Psoas muscle (tissue), 8 donors: ENCODE results near the gene BET1L. TPM values are rescaled to one million over a fixed set of nuclear protein-coding genes. Genes with fewer than 3 reads are reported as not detected.
"Not testable (repeated sequence)": the region's sequence is repeated elsewhere in the genome, so short reads cannot be mapped to it uniquely, and the experiment has no call there.

ENCODE experiments used
- ATAC-seq, 4 donors: fragments of 200-7000 bp; cut with Tn5 transposase; one replicate each; pipeline ENCODE4 v1.9.1; 2020; ENCODE audit warnings: moderate library complexity in 3 of 4, mild to moderate bottlenecking in 2 of 4
- DNase-seq, 2 donors: peaks; one replicate each; pipeline ENCODE4 v3.0.0-alpha.2; 2020
- H3K27ac ChIP-seq: fragments of 200-600 bp; one replicate; pipeline ENCODE4 v1.8.0; 2022
- H3K27me3 ChIP-seq, 3 donors: fragments of 200-600 bp in 1 of 3; one replicate each; pipeline versions ENCODE4 v1.6.1 to v1.8.0; 2013 to 2022; ENCODE audit warnings: low read length in 2 of 3, mild to moderate bottlenecking in 2 of 3, moderate library complexity in 1 of 3; ENCODE audit not compliant: insufficient read depth in 3 of 3
- H3K36me3 ChIP-seq, 2 donors: fragments of 200-600 bp in 1 of 2; one replicate each; pipeline versions ENCODE4 v1.6.1 to v1.8.0; 2013 to 2022; ENCODE audit warnings: low read depth in 1 of 2, mild to moderate bottlenecking in 1 of 2, moderate library complexity in 1 of 2; ENCODE audit not compliant: insufficient read depth in 1 of 2
- H3K4me1 ChIP-seq: fragments of 200-600 bp; one replicate; pipeline ENCODE4 v1.8.0; 2022
- H3K4me3 ChIP-seq: fragments of 200-600 bp; one replicate; pipeline ENCODE4 v1.8.0; 2022; ENCODE audit warnings: mild to moderate bottlenecking
- H3K9me3 ChIP-seq: fragments of 200-600 bp; one replicate; pipeline ENCODE4 v1.8.0; 2022
- WGBS, 3 donors: extraction: QIAGEN DNeasy Blood & Tissue Kit; methylation state at CpG; one replicate each; pipeline versions ENCODE4 v1.1.6 to v1.1.7; 2013; 5-methylcytosine and 5-hydroxymethylcytosine counted together
- intact Hi-C, 2 donors: fragments of 100-400 bp; cut with DNase I; formaldehyde crosslinking; loops; one replicate each; pipeline versions ENCODE4 v1.11.0 to v1.14.2; 2022
- polyA plus RNA-seq, 3 donors: library from polyadenylated mRNA; stranded (reverse); fragments of 200-250 nt; gene quantifications; one replicate each; pipeline ENCODE4 v1.2.3, GENCODE V29; 2013
- total RNA-seq, 4 donors: library from RNA; stranded (reverse); fragmentation: NEBNext Ultra II Directional in 2 of 4; extraction: Animal tissue kit (Norgen Biotek cat#: 25700) in 2 of 4; gene quantifications; one replicate each; pipeline versions ENCODE4 v1.2.1 to v1.2.4, GENCODE V29; 2021 to 2023
- TF ChIP-seq, protein P1 (sequence below): fragments of 200-600 bp; IDR thresholded peaks from one replicate; pipeline ENCODE4 v1.8.0; 2022; ENCODE audit warnings: antibody characterized with exemption
- donor health status: healthy with polysubstance abuse.
- donor health status: DM: no; HTN: no; CAD: no; lungs with moderate emphysema.
- donor health status: Bipolar disorder and iron deficiency.
- donor health status: healthy.
- donor health status: DM: yes; HTN: yes; CAD: no.
- donor health status: DM: no; HTN: no; CAD: no.
- donor health status: DM: no; HTN: no; CAD: no.
- donor health status: DM: yes; HTN: yes; CAD: no.

Gene BET1L
- total and polyA plus RNA-seq, 7 donors = 11.8 to 27.7 (median 19.6) TPM

GRCh38 chr11:191490-192478 is 15.4 kb downstream of the BET1L start:
- H3K36me3 ChIP-seq, H3K4me1 ChIP-seq, intact Hi-C loops, H3K4me3 ChIP-seq, H3K27ac ChIP-seq, H3K27me3 ChIP-seq, H3K9me3 ChIP-seq: not testable (repeated sequence)
- DNase-seq = peak; percentile 51 to 60
- ATAC-seq = peak; percentile 64 to 82 (median 76)
- TF ChIP-seq, protein P1, sequence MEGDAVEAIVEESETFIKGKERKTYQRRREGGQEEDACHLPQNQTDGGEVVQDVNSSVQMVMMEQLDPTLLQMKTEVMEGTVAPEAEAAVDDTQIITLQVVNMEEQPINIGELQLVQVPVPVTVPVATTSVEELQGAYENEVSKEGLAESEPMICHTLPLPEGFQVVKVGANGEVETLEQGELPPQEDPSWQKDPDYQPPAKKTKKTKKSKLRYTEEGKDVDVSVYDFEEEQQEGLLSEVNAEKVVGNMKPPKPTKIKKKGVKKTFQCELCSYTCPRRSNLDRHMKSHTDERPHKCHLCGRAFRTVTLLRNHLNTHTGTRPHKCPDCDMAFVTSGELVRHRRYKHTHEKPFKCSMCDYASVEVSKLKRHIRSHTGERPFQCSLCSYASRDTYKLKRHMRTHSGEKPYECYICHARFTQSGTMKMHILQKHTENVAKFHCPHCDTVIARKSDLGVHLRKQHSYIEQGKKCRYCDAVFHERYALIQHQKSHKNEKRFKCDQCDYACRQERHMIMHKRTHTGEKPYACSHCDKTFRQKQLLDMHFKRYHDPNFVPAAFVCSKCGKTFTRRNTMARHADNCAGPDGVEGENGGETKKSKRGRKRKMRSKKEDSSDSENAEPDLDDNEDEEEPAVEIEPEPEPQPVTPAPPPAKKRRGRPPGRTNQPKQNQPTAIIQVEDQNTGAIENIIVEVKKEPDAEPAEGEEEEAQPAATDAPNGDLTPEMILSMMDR = peak; percentile 44
- 39 to 71% (median 65%) methylated on average over 4 to 7 of the region's 8 CpGs for WGBS, 3 donors

- H3K27ac ChIP-seq, ATAC-seq, H3K9me3 ChIP-seq, H3K4me1 ChIP-seq, H3K36me3 ChIP-seq, DNase-seq, H3K27me3 ChIP-seq, intact Hi-C loops, H3K4me3 ChIP-seq: not testable (repeated sequence)
- 73 to 77% (median 74%) methylated on average over 5 of the region's 5 CpGs for WGBS, 3 donors
Observed at GRCh38 chr11:190546-190945, 16.7 kb downstream of the BET1L start.

DNA sequence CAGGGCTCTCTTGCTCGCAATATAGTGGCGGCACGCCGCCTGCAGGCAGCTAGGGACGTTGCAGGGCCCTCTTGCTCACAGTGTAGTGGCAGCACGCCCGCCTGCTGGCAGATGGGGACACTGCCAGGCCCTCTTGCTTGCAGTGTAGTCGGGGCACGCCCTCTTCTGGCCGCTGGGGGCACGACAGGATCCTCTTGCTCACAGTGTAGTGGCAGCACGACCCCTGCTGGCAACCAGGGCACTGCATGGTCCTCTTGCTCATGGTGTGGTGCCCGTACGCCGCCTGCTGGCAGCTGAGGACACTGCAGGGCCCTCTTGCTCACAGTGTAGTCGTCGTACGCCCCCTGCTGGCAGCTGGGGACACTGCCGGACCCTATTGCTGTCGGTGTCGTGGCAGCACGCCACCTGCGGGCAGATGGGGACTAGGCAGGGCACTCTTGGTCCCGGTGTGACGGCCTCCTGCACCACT is 17.3 kb downstream of the BET1L start:
- 57 to 74% (median 57%) methylated on average over 4 to 10 of the region's 25 CpGs for WGBS, 3 donors
- H3K36me3 ChIP-seq, H3K27me3 ChIP-seq, H3K9me3 ChIP-seq, intact Hi-C loops, H3K4me1 ChIP-seq, H3K4me3 ChIP-seq, H3K27ac ChIP-seq: not testable (repeated sequence)
- ATAC-seq (peak in 3 of 4 donors; percentile 78 to 83 (median 79)), DNase-seq (peak; percentile 51 to 67)

GRCh38 chr11:189200-189783 is 17.9 kb downstream of the BET1L start:
- H3K4me3 ChIP-seq, H3K27me3 ChIP-seq, H3K27ac ChIP-seq, H3K4me1 ChIP-seq, H3K9me3 ChIP-seq, H3K36me3 ChIP-seq, intact Hi-C loops: not testable (repeated sequence)
- ATAC-seq (peak; percentile 39 to 57 (median 46)), DNase-seq (peak in 1 of 2 donors; percentile 17)
- 79 to 80% (median 79%) methylated on average over 34 to 40 of the region's 55 CpGs for WGBS, 3 donors

GRCh38 chr11:180242-180641 is 27.0 kb downstream of the BET1L start:
- WGBS, 3 donors = 0% methylated on average over 1 of the region's 13 CpGs; no CpG with 5 or more reads in 1 of the 3 donors
- H3K36me3 ChIP-seq, DNase-seq, intact Hi-C loops, ATAC-seq, H3K4me3 ChIP-seq, H3K27ac ChIP-seq, H3K9me3 ChIP-seq, H3K4me1 ChIP-seq, H3K27me3 ChIP-seq: not testable (repeated sequence)
- TF ChIP-seq, protein P1 = peak; percentile 35

Other genes with a start within 250 kb of the BET1L start
- not detected for gene SCGB1C1, start 14.3 kb downstream of the BET1L start, total RNA-seq
- not detected for gene SCGB1C1, start 14.3 kb downstream of the BET1L start, polyA plus RNA-seq
- gene RIC8A, start 309 bp upstream of the BET1L start, total RNA-seq = 10 to 100 TPM; 34.4 to 54.8 (median 37.9) TPM
- gene RIC8A, start 309 bp upstream of the BET1L start, polyA plus RNA-seq = 10 to 100 TPM; 30.2 to 66.9 (median 57.8) TPM
- gene SIRT3, start 28.9 kb upstream of the BET1L start, total RNA-seq = 10 to 100 TPM; 15.0 to 23.2 (median 16.7) TPM
- 10 to 100 TPM; 10.4 to 14.7 (median 12.3) TPM for gene SIRT3, start 28.9 kb upstream of the BET1L start, polyA plus RNA-seq
- gene PSMD13, start 29.6 kb upstream of the BET1L start, total RNA-seq = 100 to 1,000 TPM; 108 to 190 (median 149) TPM
- gene PSMD13, start 29.6 kb upstream of the BET1L start, polyA plus RNA-seq = 100 to 1,000 TPM; 171 to 265 (median 258) TPM
- under 1 TPM in 2 of 4 donors, not detected in 2; 0.10 to 0.17 TPM for gene NLRP6, start 71.0 kb upstream of the BET1L start, total RNA-seq
- gene NLRP6, start 71.0 kb upstream of the BET1L start, polyA plus RNA-seq = under 1 TPM in 2 of 3 donors, not detected in 1; 0.03 to 0.04 TPM
- gene PGGHG, start 81.7 kb upstream of the BET1L start, total RNA-seq = 1 to 10 TPM; 2.9 to 5.1 (median 3.9) TPM
- 1 to 10 TPM; 2.7 to 8.6 (median 4.0) TPM for gene PGGHG, start 81.7 kb upstream of the BET1L start, polyA plus RNA-seq
- gene IFITM5, start 92.1 kb upstream of the BET1L start, total RNA-seq = not detected
- gene IFITM5, start 92.1 kb upstream of the BET1L start, polyA plus RNA-seq = not detected
- 100 to 1,000 TPM; 131 to 161 (median 136) TPM for gene IFITM2, start 100.4 kb upstream of the BET1L start, total RNA-seq
- gene IFITM2, start 100.4 kb upstream of the BET1L start, polyA plus RNA-seq = 100 to 1,000 TPM; 109 to 371 (median 181) TPM
- 100 to 1,000 TPM in 1 of 4 donors, 10 to 100 TPM in 3; 44.0 to 105 (median 71.3) TPM for gene IFITM1, start 106.6 kb upstream of the BET1L start, total RNA-seq
- 100 to 1,000 TPM in 1 of 3 donors, 10 to 100 TPM in 2; 39.7 to 107 (median 69.7) TPM for gene IFITM1, start 106.6 kb upstream of the BET1L start, polyA plus RNA-seq
- 100 to 1,000 TPM; 136 to 234 (median 202) TPM for gene IFITM3, start 113.5 kb upstream of the BET1L start, total RNA-seq
- 100 to 1,000 TPM; 186 to 557 (median 260) TPM for gene IFITM3, start 113.5 kb upstream of the BET1L start, polyA plus RNA-seq
- under 1 TPM in 3 of 4 donors, not detected in 1; 0.06 to 0.12 (median 0.06) TPM for gene B4GALNT4, start 162.1 kb upstream of the BET1L start, total RNA-seq
- under 1 TPM; 0.04 to 0.27 (median 0.05) TPM for gene B4GALNT4, start 162.1 kb upstream of the BET1L start, polyA plus RNA-seq
- gene PKP3, start 186.8 kb upstream of the BET1L start, total RNA-seq = under 1 TPM in 3 of 4 donors, not detected in 1; 0.15 to 0.75 (median 0.25) TPM
- under 1 TPM in 2 of 3 donors, not detected in 1; 0.10 to 0.13 TPM for gene PKP3, start 186.8 kb upstream of the BET1L start, polyA plus RNA-seq
- 10 to 100 TPM in 3 of 4 donors, 1 to 10 TPM in 1; 9.9 to 15.9 (median 10.8) TPM for gene SIGIRR, start 207.6 kb upstream of the BET1L start, total RNA-seq
- gene SIGIRR, start 207.6 kb upstream of the BET1L start, polyA plus RNA-seq = 10 to 100 TPM; 19.2 to 28.1 (median 20.3) TPM
- under 1 TPM in 3 of 4 donors, not detected in 1; 0.09 to 0.59 (median 0.46) TPM for gene ANO9, start 234.6 kb upstream of the BET1L start, total RNA-seq
- gene ANO9, start 234.6 kb upstream of the BET1L start, polyA plus RNA-seq = under 1 TPM; 0.10 to 0.15 (median 0.10) TPM
- gene PTDSS2, start 242.9 kb upstream of the BET1L start, total RNA-seq = 10 to 100 TPM; 15.8 to 21.1 (median 20.3) TPM
- gene PTDSS2, start 242.9 kb upstream of the BET1L start, polyA plus RNA-seq = 10 to 100 TPM; 11.8 to 26.0 (median 15.4) TPM